Inflammatory macrophage treated with lipopolysaccharide for 4 hours (primary cell): ENCODE data around the gene FAM156B.
"Not testable (repeated sequence)": the region's sequence is repeated elsewhere in the genome, so short reads cannot be mapped to it uniquely, and the experiment has no call there.

Source experiments
- DNase-seq: peaks from one replicate; pipeline ENCODE4 v3.0.0-alpha.2; 2020

Gene FAM156B

GRCh38 chrX:52930214-52930613 lies 33.1 kb downstream of the FAM156B start:
- DNase-seq, result not testable (repeated sequence)

DNA sequence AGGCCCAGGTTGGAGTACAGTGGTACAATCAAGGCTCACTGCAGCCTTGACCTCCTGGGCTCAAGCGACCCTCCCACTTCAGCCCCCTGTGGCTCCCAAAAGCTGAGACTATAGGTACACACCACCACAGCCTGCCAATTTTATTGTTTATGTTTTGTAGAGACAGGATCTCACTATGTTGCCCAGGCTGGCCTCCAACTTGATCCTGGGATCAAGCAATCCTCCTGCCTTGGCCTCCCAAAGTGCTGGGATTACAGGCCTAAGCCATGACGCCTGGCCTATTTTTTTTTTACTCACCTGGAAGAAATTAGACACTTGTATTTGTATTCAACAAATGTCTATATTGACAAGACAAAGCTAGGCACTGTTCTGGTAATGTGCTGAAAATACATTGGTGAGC lies 36.1 kb downstream of the FAM156B start:
- no peak for DNase-seq

DNA sequence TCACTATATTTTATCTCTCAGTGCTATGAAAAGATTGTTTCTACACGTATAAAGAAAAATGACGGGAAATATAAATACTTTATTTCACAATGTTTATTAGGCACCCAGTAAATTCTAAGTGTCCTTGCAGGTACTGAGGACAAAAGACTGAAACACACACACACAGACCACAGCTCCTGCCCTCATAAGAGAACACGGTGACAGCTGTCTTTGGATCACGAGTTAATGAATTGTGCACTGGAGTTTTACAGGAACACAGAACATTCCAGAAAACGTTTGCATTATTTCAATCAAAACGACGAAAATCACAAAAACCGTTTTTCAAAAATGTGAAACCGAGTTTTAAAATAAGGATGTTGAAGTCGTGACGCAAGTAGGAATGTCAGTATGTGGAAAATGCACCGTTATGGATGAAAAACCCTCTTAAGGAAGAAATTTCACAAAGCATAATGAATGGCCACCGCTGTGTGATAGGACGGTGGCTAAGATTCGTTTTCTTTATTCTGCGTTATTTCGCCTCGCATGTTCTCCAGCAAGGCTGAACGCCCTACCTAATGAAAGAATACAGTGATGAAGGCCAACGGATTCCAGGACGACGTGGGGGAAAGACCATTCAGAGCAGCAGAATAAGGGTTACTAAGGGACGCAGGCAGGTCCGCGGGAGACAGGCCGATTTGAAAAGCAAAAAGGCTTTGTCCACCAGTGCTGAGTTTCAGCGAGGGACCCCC lies 37.0 kb downstream of the FAM156B start:
- peak; percentile 25 for DNase-seq

- peak; percentile 92 for DNase-seq
Measured at GRCh38 chrX:52934704-52935469, 37.8 kb downstream of the FAM156B start.

DNA sequence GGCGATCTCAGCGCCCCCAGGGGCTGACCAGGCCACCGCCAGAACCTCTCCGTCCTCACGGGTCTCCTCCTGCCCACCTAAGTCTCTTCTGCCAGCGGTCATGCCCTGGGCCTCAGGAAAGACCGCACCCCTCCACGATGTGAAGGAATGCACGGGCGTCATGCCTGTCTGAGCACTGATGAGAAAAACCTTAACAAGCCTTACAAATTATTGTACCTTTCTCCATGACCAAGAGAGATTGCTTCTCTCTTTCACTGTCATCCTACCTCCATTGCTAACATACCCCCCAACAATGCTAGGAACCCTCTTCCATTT lies 38.3 kb downstream of the FAM156B start:
- not testable (repeated sequence) for DNase-seq

DNA sequence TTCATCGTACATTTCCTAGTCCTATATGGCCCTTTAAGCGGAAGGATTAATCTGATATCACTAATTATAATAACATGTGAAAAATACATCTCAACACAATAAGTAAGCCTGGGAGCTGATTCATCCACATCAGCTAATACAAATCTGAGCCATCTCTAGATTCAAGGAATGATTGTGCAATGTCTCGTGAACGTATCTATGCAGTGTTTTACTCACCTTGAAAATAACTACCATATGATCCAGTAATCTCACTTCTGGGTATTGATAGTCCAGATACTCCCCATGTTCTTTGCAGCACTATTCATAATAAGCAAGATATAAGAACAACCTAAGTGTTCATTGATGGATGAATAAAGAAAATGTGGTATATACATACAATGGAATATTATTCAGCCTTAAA lies 43.6 kb downstream of the FAM156B start:
- not testable (repeated sequence) for DNase-seq

- DNase-seq, result not testable (repeated sequence)
Measured at GRCh38 chrX:52941728-52942127, 44.6 kb downstream of the FAM156B start.

DNA sequence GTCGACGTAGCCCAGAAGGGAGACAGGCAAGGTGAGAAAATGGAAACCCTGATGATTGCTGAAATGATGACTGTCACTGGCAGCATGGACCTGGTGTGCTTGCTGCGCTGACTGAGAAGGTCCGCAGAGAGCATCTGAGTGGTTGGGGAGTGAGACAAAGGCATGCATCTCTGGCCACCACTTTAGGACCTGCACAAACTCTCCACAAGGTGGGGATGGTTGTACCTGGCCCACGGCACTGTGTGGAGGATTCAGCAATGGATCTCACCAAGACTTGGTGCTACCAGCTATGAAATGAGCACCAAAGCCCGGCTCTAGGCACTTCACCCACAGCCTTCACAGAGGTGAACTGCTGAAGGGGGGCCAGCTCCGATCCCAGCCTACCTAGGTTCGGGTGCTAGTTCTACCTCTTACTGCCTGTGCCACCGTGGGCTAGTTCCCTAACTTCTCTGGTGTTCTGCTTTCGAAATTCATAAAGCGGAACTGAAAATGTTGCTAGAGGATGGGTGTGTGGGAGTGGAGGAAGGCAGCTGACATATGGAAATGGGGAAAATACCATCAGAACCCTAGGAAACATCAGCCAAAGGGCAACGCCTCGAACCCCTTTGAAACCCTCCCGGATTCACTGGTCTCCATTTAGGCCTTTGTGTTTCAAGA lies 48.8 kb downstream of the FAM156B start:
- DNase-seq, result not testable (repeated sequence)

GRCh38 chrX:52947501-52947900 lies 50.4 kb downstream of the FAM156B start:
- DNase-seq, result not testable (repeated sequence)

- DNase-seq, result not testable (repeated sequence)
Measured at GRCh38 chrX:52948265-52948664, 51.1 kb downstream of the FAM156B start.

GRCh38 chrX:52949325-52949724 lies 52.2 kb downstream of the FAM156B start:
- not testable (repeated sequence) for DNase-seq

- not testable (repeated sequence) for DNase-seq
Measured at GRCh38 chrX:52949884-52950283, 52.8 kb downstream of the FAM156B start.
